ENCODE data around the gene ACOX1. TPM values are rescaled to one million over a fixed set of nuclear protein-coding genes. Genes with fewer than 3 reads are reported as not detected.

The ACOX1 gene
- total and polyA plus RNA-seq, 2 of the 13 experiments (the other 11 are each of a cell fraction or from before 2014, with no cell fraction given), result 86.4 to 120 TPM

- peak; percentile 65 for TF ChIP-seq ZHX2 (IDR thresholded peaks at IDR 0.05; ENCODE audit: low read depth)
- 0 out of 2 replicates have a peak, but pooled peaks have one; percentile 78 for TF ChIP-seq ZHX2 (CRISPR knock-in tag; IDR thresholded peaks at IDR 0.05; ENCODE audit: borderline replicate concordance)
- 0 out of 2 replicates have a peak, but pooled peaks have one; percentile 26 for TF ChIP-seq ZFAT (CRISPR knock-in tag; conservative IDR thresholded peaks at IDR 0.05)
- peak; percentile 83 for TF ChIP-seq ZNF777 (CRISPR knock-in tag; IDR thresholded peaks at IDR 0.05)
- no peak for TF ChIP-seq XBP1 (CRISPR knock-in tag; IDR thresholded peaks at IDR 0.05)
- peak; percentile 78 for TF ChIP-seq SKIL (CRISPR knock-in tag; IDR thresholded peaks at IDR 0.05; ENCODE audit: borderline replicate concordance)
- TF ChIP-seq ZNF3 (CRISPR knock-in tag; IDR thresholded peaks at IDR 0.05), result no peak
- 0 out of 2 replicates have a peak, but pooled peaks have one; percentile 66 for TF ChIP-seq ZNF256 (CRISPR knock-in tag; conservative IDR thresholded peaks at IDR 0.05)
- peak; percentile 99 for TF ChIP-seq SAP130 (CRISPR knock-in tag; IDR thresholded peaks at IDR 0.05; ENCODE audit: low read depth)
- TF ChIP-seq AHDC1 (CRISPR knock-in tag; IDR thresholded peaks at IDR 0.05; ENCODE audit: borderline replicate concordance), result no peak
- TF ChIP-seq TGIF2 (CRISPR knock-in tag; IDR thresholded peaks at IDR 0.05), result peak; percentile 95
- peak; percentile 93 for TF ChIP-seq ZNF446 (CRISPR knock-in tag; IDR thresholded peaks at IDR 0.05)
- peak; percentile 58 for TF ChIP-seq CTCF (CRISPR knock-in tag; IDR thresholded peaks at IDR 0.05)
Observed at GRCh38 chr17:75940727-75941441, 38.1 kb downstream of the ACOX1 start, which contains the start of gene FBF1 (continued).
